CD4-positive, alpha-beta T cell treated with Interleukin-4 for 1 hour (primary cell): ENCODE measurements around the gene CDH1.
"Not testable (repeated sequence)": the region's sequence is repeated elsewhere in the genome, so short reads cannot be mapped to it uniquely, and the experiment has no call there.

Source experiments
- DNase-seq, 2 donors: peaks; one replicate each; pipeline ENCODE4 v3.0.0-alpha.2; 2020 to 2022

The CDH1 gene

DNA sequence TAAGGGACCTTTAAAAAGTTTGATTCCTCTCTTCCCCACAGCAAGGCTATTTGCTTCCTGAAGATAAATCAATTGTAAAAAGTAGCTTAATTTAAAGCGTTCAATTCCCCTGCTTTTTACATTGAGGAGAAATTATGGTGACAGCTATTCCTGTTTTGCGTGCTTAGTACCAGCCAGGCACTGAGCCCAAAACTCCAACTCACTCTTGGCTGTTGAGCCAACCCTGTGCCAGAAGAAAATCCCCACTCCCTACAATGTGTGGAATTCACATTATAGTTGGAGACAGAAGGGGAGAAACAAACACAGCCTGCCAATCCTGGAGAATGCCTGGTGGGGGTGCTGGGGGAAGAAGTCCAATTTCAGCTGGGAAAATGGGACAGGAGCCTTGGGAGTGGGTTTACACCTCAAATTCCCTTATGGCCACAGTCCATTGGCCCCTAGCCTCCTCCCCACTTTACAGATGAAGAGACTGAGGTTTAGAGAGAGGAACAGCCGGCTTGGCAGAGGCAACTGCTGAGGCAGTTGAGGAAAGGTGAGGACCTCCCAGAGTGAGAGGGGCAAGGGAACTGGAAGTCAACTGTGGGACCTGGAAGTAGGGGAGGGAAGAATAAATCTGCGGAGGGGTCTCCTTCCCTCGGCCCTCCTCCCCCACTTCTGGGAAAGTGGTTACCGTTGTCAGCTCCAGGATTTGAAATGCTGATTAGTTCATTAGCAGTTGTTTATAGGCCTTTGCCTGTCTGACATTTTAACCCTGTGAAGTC, 26.1 kb downstream of the CDH1 start:
- no peak for DNase-seq

GRCh38 chr16:68764862-68765261, 27.8 kb downstream of the CDH1 start:
- peak in 1 of 2 donors; percentile 37 for DNase-seq

- no peak for DNase-seq
These were observed 30.5 kb downstream of the CDH1 start for GRCh38 chr16:68767581-68767980.

- no peak for DNase-seq
These were observed 31.1 kb downstream of the CDH1 start for GRCh38 chr16:68768175-68768574.

DNA sequence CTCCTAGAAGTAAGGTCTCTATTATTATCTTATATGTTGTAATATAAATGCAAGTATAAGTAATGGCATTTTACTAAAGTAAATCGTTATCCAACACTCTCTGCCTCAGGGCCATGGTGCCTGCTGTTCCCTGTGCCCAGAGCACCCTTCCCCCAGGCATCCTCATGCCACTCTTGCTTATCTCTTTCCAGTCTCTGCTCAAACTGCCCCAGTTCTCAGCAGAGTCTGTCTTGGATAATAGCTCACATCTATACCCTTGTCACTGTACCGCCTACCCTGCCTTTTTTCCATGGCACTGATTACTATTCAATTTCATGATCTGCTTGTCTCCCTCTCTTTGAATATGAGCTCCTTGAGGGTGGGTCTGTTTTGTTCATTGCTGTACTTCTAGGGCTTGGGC, 31.7 kb downstream of the CDH1 start:
- DNase-seq: no peak

DNA sequence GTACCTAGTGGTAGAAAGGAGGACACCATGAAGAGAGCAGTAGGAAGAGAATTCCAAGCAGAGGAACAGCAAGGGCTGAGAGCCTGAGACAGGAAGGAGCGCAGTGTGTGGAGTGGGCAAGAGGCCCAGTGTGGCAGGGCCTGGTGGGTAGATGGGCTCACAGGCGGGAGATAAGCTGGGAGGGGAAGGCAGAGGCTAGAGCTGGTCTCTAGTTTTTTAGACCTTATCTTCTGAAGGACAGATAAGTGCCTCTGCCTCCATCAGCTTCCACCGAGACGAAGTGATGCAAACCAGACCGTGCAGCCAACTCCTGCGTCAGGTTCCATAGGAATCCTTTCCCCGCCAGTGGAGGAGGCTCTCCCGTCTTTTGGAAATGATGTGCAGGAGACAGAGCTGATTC, 33.6 kb downstream of the CDH1 start:
- no peak for DNase-seq

GRCh38 chr16:68772030-68772681, 35.1 kb downstream of the CDH1 start:
- DNase-seq: no peak

GRCh38 chr16:68772871-68773270, 35.8 kb downstream of the CDH1 start:
- no peak for DNase-seq

DNA sequence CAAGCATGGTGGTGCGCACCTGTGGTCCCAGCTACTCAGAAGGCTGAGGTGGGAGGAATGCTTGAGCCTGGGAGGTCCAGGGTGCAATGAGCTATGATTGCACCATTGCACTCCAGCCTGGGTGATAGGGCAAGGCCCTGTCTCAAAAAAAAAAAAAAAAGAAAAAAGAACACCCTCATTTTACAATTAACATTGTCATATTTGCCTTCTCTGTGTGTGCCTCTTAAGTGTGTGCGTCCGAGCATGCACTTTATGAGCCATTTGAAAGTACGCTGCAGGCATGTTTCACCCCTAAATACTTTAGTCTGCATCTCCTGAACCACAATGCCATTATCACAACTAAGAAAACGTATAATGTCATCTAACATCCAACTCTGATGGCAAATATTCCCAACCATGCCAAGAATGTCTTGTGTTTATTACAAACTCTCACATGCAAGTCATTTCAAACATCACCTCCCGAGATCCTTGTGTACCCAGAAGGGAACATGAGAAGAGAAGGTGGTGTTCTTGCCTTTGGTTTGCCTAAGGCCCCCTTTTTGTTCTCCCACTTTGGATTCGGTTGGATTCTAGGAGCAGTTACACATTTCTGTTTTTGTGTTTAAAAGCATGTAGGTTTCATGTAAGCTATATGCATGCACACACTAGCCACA, 38.0 kb downstream of the CDH1 start:
- DNase-seq: no peak

GRCh38 chr16:68776821-68777485, 39.9 kb downstream of the CDH1 start:
- DNase-seq: peak in 1 of 2 donors; percentile 19

DNA sequence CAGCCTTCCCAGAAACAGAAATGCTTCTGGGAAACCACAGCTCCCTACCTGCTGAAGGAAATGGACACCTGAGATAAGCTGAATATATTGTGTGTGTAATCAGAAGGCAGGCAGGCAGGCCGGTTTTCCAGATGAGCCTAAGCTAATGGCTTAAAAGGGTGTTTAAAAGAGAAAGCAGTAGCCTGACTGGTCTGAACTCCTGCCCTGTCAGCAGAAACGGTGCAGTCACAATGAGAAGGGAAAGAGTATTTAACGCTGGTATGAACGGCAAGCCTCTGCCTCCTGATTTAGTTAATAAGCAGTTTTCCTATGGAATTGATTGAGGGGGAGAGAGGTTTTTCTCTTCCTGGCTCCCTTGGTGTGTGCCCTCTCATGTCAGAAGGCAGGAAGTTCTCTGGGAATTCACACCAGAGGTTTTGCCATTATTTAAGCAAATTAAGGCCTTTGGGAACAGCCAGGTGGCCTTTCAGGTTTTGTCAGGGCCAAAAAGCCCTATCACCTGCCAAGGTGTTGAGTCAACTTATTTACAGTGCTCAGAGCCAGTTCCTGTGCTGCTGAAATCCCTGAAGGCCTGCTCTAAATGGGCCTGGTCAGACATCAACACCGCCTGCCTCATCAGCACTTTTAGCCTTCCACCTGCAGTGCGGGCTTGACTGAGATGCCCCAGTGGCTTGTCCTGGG, 41.6 kb downstream of the CDH1 start:
- DNase-seq: no peak

DNA sequence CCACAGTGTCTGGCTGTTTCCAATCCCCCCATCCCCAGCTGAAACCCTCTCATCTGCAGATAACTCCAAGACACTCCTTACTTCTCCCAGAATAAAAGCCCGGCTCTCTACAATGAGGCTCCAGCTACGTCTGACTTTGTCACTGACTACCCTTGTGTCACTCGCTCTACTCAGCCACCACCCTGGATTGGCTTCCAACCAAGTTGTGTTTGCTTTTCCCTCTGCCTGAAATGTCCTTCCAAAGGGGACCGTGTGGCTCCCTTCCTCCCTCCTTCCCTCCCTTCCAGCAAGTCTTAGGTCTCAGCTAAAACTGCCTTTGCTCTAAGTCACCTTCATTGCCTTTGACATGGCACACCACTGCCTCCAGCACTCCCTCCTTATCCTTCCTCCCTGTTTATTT, 42.8 kb downstream of the CDH1 start:
- DNase-seq: no peak

DNA sequence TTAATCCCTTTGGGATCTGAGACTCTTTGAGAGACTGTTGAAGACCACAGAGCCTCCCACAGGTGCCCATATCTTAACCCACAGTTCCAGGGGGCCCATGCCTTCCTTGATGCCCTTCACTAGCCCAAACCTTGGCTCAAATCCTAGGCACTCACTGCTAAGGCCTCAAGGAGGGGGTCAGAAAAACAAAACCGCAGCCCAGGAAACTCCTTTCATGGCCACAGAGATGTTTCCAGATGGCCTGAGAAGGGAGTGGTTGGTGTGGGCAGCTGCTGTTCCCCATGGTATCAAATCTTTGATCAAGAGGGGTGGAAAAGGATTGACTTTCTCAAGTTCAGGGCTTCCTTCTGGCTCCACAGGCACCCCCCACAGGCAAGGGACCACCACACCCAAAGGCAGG, 44.7 kb downstream of the CDH1 start:
- no peak for DNase-seq

GRCh38 chr16:68782198-68783174, 45.4 kb downstream of the CDH1 start:
- no peak for DNase-seq

- DNase-seq: no peak
These were observed 47.1 kb downstream of the CDH1 start for GRCh38 chr16:68784226-68784625.

- no peak for DNase-seq
These were observed 47.6 kb downstream of the CDH1 start for GRCh38 chr16:68784721-68785120.

GRCh38 chr16:68785715-68786114, 48.6 kb downstream of the CDH1 start:
- DNase-seq: no peak

GRCh38 chr16:68786685-68787418, 49.8 kb downstream of the CDH1 start:
- no peak for DNase-seq

- not testable (repeated sequence) for DNase-seq
These were observed 50.3 kb downstream of the CDH1 start for GRCh38 chr16:68787419-68787807.

GRCh38 chr16:68790130-68790761, 53.2 kb downstream of the CDH1 start:
- no peak for DNase-seq
